ENCODE measurements around the gene SIAH1.

DNA sequence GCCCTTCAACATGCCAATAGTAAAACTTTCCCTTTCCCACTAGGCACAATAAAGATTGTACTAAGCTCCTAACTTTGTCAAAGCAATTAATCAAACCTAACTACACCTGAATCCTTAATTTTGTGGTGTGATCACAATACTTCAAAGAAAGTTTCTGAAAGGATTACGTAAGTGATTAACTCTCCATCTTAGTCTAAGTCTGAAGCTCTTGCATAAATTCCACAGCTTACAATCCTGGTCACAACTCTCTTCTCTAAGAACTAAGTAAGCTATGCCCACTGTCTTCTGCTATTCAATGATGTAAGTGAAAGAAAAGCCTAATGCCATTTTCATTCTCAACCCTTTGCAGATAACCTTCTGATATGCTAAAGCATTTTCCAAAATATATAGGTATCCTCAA, 15.4 kb downstream of the SIAH1 start:
- TF ChIP-seq EZH2 (IDR thresholded peaks at IDR 0.05; ENCODE audit: borderline replicate concordance, low read depth, low read length, poor library complexity, severe bottlenecking), result no peak
- TF ChIP-seq, protein P1, sequence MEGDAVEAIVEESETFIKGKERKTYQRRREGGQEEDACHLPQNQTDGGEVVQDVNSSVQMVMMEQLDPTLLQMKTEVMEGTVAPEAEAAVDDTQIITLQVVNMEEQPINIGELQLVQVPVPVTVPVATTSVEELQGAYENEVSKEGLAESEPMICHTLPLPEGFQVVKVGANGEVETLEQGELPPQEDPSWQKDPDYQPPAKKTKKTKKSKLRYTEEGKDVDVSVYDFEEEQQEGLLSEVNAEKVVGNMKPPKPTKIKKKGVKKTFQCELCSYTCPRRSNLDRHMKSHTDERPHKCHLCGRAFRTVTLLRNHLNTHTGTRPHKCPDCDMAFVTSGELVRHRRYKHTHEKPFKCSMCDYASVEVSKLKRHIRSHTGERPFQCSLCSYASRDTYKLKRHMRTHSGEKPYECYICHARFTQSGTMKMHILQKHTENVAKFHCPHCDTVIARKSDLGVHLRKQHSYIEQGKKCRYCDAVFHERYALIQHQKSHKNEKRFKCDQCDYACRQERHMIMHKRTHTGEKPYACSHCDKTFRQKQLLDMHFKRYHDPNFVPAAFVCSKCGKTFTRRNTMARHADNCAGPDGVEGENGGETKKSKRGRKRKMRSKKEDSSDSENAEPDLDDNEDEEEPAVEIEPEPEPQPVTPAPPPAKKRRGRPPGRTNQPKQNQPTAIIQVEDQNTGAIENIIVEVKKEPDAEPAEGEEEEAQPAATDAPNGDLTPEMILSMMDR (conservative IDR thresholded peaks at IDR 0.05; ENCODE audit: low read depth, low read length), result no peak

Measured in A673 (cell line).